Stimulated activated CD8-positive, alpha-beta memory T cell treated with anti-CD3 and anti-CD28 coated beads, Interleukin-15, amount 100 ng/mL, for 1 hour (primary cell): ENCODE results near the gene HNRNPA0.

ENCODE experiments used
- DNase-seq: peaks from one replicate; pipeline ENCODE4 v3.0.0-alpha.2; 2020; ENCODE audit warnings: low read depth

HNRNPA0 gene

DNA sequence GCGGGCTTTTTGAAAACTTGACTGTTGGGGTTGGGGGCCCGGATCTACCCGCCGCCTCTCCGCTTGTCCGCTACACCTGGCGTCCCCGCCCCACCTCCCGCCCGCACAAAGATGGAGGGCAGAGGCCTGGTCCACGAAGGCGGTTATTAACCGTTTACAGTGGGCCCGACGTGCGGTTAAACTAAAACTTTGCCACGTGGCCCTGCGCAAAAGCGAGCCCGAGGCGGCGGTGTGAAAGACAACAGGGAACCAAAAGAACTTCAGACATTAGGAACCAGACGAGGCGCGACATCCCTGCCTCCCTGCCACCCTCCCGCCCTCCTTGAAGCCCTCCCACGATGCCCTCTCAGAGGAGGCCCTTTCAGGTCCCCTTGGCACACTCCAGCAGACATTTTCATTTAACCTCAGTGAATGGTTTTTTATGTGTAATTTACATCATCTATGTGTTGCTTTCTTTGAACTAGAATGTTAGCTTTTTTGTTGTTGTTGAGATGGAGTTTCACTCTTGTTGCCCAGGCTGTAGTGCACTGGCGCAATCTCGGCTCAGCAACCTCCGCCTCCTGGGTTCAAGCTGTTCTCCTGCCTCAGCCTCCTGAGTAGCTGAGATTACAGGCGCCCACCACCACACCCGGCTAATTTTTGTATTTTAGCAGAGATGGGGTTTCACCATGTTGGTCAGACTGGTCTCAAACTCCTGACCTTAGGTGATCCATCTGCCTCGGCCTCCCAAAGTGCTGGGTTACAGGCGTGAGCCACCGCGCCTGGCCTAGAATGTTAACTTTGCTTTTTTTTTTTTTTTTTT lies 999 bp upstream of the HNRNPA0 start:
- DNase-seq = no peak

- no peak for DNase-seq
Measured at GRCh38 chr5:137753691-137754187, 424 bp downstream of the HNRNPA0 start.

- DNase-seq = no peak
Measured at GRCh38 chr5:137752905-137753690, 1.1 kb downstream of the HNRNPA0 start.

GRCh38 chr5:137751869-137752491 lies 2.2 kb downstream of the HNRNPA0 start:
- no peak for DNase-seq

- DNase-seq = no peak
Measured at GRCh38 chr5:137750436-137750835, 3.7 kb downstream of the HNRNPA0 start.

DNA sequence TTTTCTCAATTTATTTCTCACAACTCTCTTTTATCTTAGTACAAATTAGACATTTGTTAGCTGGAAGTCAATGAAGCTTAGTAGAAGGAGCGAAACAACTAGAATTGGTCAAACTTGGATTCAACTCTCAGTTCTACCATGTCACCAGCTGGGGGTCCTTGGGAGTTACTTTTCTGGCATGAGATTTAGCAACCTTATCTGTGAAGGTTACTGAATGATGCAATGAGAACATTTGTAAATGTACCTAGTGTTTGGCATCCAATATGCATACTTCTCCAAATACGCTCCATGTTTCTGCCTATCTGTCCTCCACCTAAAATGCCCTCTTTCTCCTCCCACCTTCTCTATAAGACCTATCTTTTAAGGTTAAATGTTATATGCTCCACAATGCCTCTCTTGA lies 6.3 kb downstream of the HNRNPA0 start:
- no peak for DNase-seq

DNA sequence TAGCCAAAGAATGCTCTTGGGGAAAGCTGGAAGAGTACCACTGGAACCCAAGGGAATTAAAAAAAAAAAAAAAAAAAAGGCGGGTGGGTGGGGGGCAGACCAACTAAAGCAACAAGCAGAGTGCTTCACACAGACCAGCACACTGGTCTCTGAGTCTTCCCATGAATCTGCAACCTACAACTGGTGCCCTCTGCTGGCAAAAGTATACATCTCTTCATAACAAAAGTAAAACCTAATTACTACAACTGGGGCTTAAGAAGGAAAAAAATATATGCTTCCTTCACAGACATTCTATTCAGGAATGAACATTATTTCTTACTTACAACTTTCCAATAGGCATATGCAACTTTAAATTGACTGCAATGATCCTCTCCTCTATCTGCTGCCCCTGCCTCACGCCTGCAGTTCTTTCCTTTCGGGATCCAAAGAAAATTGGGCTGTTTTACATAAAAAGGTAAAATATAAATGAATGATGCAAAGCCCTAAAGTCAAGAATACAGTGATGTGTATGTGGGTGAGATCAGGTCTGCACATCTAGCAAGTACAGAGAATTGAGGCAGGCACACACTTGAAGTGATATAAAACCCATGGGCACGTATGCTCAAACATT lies 11.0 kb downstream of the HNRNPA0 start:
- peak; percentile 40 for DNase-seq

DNA sequence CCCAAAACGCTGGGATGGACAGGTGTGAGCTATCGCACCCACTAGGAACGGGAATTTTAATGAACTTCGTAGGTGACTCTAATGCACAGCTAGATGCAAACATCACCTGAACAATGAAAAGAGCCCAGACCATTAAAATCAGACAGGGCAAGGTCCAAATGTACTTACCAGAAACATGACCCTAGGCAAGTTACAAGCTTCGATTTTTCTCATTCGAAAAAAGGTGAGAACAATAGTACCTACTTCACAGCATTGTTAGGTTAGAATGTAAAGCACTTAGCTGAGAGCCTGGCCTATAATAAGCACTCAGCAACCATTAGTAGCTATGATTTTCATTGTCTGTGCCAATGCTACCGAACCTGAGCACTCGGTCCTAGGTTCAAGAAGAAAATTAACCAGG lies 12.4 kb downstream of the HNRNPA0 start:
- no peak for DNase-seq

GRCh38 chr5:137739737-137740136 lies 14.4 kb downstream of the HNRNPA0 start:
- DNase-seq = no peak

DNA sequence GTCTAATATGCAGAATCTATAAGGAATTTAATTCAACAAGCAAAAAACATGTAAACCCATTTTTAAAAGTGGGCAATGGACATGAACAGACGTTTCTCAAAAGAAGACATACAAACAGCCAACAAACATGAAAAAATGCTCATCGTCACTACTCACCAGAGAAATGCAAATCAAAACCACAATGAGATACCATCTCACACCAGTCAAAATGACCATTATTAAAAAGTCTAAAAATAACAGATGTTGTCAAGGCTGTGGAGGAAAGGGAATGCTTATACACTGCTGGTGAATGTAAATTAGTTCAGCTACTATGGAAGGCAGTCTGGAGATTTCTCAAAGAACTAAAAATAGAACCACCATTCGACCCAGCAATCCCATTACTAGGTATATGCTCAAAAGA lies 15.2 kb downstream of the HNRNPA0 start:
- DNase-seq = no peak

DNA sequence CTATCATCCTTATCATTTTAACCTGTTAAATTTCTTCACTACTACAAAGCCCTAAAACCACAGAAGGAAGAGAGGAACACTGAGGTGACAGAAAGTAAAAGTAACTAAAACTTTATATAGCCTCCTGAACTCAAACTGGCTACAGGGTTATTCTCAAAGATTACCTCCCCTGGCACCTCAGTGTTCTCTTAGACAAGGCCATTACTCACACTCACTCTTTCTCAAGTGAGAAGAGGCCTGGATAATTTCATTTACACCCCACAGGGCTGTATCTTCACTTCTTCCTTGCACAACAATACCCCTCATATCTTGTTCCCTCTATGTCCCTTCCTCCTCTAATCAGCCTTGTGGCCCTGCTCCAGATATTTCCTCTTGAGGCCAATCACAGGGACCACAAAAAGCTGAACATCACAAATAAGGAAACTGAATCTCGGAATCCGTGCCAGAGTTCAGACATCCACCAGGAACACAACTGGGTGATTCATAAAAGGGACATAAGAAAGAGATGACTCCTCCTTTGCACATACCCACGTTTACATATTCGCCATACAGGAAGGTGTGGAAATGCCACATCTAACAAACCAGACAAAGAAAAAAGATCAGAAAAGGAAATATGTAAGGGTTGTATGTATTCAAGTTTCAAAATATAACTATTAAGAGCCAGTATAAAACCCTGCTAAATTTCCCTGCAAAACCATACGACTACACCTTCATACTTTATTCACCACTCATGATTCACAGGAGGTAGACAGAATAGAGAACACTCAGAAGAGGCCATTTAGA lies 16.6 kb downstream of the HNRNPA0 start:
- DNase-seq = no peak

DNA sequence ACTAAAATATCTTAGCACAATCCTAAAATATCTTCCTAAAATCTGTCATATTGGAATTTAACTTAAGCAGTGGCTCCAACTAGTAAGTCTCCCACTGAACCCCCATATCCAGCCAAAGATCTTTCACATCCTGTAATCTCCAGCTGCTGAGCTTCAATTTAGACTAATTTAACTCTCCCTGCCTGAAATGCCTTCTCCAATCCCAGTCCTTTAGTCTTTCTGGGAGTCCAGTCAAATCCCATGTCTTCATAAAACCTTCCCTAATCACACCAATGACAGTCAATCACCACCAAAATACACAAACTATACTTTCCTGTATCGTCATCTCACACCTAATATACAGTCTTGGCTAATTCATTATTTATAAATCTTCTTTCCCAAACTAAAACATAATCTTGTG lies 17.7 kb downstream of the HNRNPA0 start:
- DNase-seq = no peak

GRCh38 chr5:137735555-137736284 lies 18.4 kb downstream of the HNRNPA0 start, which contains the start of gene KLHL3:
Gene KLHL3, minus strand, starts transcription at chr5:137736089. Its CDS starts 443 bp downstream, at chr5:137735646.
- no peak for DNase-seq

DNA sequence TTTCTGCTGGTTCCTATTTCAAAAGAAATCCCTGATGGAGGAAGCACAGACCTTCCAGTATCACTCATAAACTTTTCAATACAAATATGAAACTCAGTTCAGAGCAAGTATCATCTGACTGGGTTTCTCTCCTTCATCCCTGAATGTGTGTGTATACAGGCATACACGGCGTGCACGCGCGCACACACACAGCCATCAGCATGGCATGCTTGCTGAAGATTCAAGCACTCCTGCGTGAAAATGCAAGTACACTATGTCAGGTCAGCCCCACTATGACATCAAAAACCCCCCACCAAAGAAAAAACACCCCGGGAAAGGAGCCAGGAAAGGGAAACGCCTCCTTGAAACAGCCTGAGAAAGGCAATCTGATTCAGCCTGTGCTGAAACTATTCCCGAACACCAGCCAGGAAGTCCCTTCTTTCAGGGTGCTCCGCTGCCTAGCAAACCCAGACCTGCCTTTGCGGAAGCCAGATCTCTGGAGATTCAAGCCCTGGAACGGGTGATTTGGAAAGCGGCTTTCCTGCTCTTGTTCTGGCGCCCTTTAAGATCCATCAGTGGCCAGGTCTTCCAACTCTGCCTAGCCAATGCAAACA lies 19.1 kb downstream of the HNRNPA0 start:
- no peak for DNase-seq

DNA sequence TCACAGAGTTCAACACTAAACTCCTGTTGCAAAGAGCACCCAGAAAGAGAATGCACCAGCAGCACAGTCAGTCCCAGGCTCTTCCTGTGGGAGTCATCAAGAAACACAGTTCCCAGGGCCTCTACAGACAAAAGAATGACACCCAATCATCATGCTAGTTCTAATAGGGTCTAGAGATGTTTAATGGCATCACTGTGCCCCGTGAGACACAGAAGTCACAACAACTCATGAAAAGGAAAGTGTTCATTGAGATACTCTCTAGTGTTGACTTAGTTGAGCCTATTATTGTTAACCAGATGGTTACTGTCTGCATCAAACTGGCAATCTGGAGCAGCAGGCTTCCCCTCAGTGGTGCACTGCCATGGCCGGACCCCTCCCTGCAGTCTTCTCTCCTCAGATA lies 19.8 kb downstream of the HNRNPA0 start:
- DNase-seq = no peak

DNA sequence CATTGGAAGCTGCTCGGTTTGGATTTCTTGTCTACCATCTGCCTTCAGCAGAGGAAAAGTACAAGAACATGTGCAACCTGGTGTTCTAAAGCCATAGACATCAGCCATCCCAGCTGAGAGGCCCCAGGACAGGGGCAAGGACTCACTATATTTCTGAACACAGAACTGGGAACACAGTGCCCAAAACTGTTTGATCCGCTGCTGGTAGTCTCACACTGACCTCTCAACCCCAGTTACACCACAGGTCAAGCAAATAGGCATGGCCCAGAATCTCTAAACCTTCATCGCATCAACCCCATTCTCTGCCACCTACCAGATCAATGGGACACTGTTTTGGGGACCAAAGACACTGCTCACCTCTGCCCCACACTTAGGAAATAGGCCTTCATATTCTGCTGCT lies 20.2 kb downstream of the HNRNPA0 start:
- no peak for DNase-seq

DNA sequence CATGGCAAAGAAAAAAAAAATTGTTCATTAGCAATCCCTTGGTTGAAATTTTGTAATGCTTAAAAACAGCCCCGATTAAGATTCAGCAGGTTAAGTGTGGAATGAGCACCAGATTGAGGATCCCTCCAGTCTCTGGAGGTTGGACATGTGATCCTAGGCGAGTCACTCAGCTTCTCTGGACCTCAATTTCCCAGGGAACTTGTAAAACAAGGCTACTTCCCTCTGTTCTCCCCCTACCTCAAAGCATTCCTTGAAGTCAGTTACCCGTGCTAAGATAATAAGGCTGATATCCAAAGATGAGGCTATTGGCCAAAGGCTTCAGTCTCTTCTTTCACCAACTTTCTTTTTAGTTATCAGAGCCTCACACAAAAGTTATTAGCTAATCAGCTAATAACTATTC lies 21.2 kb downstream of the HNRNPA0 start:
- no peak for DNase-seq

- DNase-seq = no peak
Measured at GRCh38 chr5:137731176-137731575, 23.0 kb downstream of the HNRNPA0 start.

DNA sequence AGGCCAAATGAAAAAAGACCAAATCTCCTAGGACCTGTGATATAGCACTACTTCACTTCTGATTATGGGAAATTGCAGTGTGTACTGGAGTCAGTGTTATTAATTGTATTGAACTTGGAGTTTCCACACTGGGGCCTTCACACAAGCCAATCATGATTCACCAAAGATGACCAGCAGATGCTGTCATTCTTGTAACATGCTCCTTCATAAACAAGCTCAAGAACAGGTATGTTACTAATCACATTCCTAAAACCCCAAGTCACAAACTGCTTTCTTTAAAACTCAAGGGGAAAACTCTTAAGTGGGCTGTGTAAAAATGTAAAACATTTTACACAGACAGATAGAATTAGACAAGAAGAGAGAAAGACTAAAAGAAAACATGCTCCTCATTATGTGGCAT lies 23.8 kb downstream of the HNRNPA0 start:
- no peak for DNase-seq

GRCh38 chr5:137728048-137728447 lies 26.1 kb downstream of the HNRNPA0 start:
- no peak for DNase-seq
